C4-2B (cell line): ENCODE results near the gene CKB.

Experiments
- H3K27ac ChIP-seq: fragments of 450-650 bp; 2 replicates; pipeline ENCODE4 v1.5.1; 2017
- ZFX ChIP-seq: fragments of 450-650 bp; IDR thresholded peaks from 2 replicates; pipeline ENCODE4 v1.6.1; 2017
- TF ChIP-seq, protein P1 (sequence below): fragments of 450-650 bp; conservative IDR thresholded peaks from 2 replicates; pipeline ENCODE4 v1.5.1; 2017; ENCODE audit warnings: mild to moderate bottlenecking

The CKB gene

GRCh38 chr14:103516426-103517173 is 6.0 kb downstream of the CKB start:
- H3K27ac ChIP-seq, result no peak overlapping the region
- TF ChIP-seq ZFX, result no peak
- TF ChIP-seq, protein P1, sequence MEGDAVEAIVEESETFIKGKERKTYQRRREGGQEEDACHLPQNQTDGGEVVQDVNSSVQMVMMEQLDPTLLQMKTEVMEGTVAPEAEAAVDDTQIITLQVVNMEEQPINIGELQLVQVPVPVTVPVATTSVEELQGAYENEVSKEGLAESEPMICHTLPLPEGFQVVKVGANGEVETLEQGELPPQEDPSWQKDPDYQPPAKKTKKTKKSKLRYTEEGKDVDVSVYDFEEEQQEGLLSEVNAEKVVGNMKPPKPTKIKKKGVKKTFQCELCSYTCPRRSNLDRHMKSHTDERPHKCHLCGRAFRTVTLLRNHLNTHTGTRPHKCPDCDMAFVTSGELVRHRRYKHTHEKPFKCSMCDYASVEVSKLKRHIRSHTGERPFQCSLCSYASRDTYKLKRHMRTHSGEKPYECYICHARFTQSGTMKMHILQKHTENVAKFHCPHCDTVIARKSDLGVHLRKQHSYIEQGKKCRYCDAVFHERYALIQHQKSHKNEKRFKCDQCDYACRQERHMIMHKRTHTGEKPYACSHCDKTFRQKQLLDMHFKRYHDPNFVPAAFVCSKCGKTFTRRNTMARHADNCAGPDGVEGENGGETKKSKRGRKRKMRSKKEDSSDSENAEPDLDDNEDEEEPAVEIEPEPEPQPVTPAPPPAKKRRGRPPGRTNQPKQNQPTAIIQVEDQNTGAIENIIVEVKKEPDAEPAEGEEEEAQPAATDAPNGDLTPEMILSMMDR, result no peak

DNA sequence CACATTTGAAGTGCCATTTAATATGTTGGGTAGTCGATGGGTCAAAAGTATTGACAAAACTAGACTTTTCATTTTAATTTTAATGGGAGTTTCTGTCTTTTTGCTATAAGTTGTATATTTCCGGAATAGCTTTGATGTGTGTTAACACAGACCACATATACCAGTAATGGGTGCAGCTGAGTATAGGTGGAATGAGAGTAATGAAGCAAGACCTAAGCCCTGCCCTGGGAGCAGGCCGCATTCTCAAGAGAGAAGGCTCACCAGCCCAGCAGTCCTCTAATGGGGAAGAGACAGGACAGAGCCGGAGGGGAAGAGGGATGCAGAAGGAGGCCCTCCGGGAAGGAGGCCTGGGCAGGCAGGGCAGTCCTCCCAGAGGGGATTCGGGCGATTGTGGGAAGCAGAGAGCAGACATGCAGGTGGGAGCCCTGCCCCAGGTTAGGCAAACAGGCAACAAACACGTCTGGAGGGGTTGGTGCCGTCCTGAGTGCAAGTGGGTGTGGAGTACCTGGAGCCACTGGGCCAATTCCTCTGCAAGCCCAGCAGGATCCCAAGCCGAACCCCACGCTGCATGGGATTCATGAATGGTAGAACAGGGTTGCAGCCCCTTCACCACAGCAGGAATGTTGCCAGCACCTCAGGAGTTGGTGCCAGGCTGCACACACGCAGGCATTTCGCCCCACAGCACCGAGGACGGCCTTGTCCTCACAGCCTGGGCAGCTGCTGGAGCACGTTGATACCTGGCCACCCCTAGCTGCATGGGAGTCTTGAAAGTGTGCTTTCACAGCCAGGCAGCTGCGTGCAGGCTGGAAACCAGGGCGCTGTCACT is 7.8 kb downstream of the CKB start:
- no peak overlapping the region for H3K27ac ChIP-seq
- TF ChIP-seq ZFX, result no peak
- TF ChIP-seq, protein P1, result no peak

DNA sequence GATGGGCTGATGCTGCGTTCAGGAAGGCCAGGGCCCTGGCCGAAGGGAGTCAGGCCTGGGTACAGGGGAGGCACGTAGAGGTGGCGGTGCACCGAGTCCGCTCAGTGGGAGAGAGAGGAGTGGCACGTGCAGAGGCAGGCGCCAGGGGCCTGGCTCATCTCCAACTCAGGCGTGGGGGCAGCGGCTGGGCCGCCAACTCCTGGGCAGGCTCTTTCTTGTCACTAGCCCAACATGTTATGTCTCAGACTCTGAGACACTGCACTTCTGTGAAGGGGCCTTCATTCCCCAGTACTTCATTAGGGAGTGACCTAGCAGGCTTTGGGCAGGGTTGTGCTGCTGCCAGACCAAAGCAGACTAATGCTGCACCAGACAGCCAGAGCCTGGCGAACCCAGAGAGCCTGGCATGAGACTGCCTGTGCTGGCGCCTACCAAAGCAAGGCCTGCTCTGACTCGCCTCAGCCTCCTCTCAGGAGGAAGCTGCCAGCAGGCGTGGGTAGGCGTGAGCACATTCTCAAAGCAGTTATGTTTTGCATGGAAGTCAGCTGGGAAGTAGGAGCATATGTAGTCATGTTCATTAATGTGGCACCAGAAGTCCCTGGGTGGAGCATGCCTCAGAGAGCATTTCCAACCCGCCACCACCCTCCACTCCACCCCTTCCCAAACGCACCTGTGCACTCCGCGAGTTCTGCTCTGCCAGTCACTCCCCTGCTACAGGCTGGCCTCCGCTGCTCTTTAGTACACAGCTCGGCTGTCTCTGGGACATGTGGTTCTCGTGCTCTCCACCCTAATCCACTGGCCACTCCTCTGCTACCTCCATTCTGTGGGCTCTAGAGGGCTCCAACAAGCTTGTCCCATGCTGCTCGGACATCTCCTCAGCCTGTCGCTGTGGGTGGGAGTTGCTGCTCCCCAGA is 9.7 kb downstream of the CKB start:
- H3K27ac ChIP-seq, result peak overlapping the region; percentile 68
- TF ChIP-seq ZFX, result peak; percentile 30; the same call in 1 of the 2 replicates
- TF ChIP-seq, protein P1, result no peak; the same call in 1 of the 2 replicates

GRCh38 chr14:103512180-103512579 is 10.4 kb downstream of the CKB start:
- peak overlapping the region; percentile 68 for H3K27ac ChIP-seq

GRCh38 chr14:103510724-103511693 is 11.6 kb downstream of the CKB start:
- TF ChIP-seq, protein P1, result no peak
- TF ChIP-seq ZFX, result no peak
- no peak overlapping the region for H3K27ac ChIP-seq

DNA sequence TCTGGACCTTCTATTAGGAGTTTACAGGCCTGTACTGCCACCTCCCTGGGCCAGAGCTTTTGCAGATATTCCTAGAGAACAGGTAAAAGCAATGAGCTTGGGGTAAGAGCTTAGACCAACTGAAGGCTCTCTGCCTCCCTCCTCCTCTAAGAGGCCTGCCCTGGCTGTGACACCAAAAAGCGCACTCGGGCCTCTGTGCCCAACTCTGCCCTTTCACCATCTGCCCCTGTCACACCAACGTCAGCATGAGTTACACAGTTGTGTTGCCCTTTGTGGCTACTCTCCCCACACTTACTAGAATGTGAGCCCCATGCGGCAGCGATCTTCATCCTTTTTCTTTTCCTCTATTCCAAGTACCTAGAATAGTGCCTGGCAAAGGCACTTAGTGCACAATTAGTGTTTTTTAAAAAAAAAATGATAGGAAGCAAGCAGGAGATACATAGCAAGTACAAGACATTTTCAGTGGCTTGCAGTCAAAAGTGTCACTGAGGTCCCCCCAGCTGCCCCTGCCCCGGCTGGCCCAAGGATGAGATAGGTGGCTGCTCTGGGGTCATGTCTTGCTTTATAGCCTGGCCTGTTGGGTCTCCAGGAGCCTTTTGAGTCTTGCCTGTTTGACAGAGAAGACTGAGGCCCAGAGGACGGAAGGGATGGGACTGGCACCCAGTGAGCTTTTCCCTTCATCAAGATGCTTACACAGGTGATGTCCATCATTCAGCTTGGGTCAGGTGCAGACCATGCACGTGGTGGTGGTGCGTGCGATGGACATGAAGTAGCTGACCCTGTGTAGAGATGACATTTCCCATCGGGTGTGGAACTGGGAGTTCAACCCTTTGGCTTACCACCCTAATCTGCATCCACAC is 12.5 kb downstream of the CKB start:
- TF ChIP-seq, protein P1, result no peak
- H3K27ac ChIP-seq, result no peak overlapping the region
